ENCODE results near the gene STAT5B. TPM values are rescaled to one million over a fixed set of nuclear protein-coding genes. Genes with fewer than 3 reads are reported as not detected.
A peak's percentile ranks its signal among the peaks of the same experiment; 100 is the strongest.

The STAT5B gene
- polyA plus RNA-seq, 3 donors: 28.5 to 103 (median 47.9) TPM

GRCh38 chr17:42307362-42307927 lies 31.3 kb upstream of the STAT5B start:
- H3K9me3 ChIP-seq (replicated peaks in 1 of 2; ENCODE audit: control insufficient read depth in 1 of 2, insufficient read depth in 1 of 2, low read length in 2 of 2): no peaks in the 10 kb centered on the region
- H3K27me3 Mint-ChIP-seq (ENCODE audit: low read depth in 3 of 3): peaks cover 0 to 5% (median 1%) of the 10 kb centered on the region in 3 donors
- peaks cover 0 to 3% (median 0%) of the 10 kb centered on the region in 7 donors for H3K9me3 Mint-ChIP-seq
- no peak overlapping the region for H2AFZ ChIP-seq (ENCODE audit: insufficient read depth, low read depth, low read length, poor library complexity, severe bottlenecking)
- H3K4me1 Mint-ChIP-seq: peaks cover 16% of the 10 kb centered on the region
- H3K36me3 Mint-ChIP-seq: peaks cover 83 to 92% of the 10 kb centered on the region in 2 donors
- peaks cover 83 to 89% of the 10 kb centered on the region in 2 donors for H3K36me3 ChIP-seq (replicated peaks in 1 of 2; ENCODE audit: control insufficient read depth in 1 of 2, insufficient read depth in 2 of 2, low read length in 2 of 2)
- no peak overlapping the region for H3K9ac ChIP-seq (ENCODE audit: insufficient read depth, low read length, poor library complexity, severe bottlenecking)
- DNase-seq: no peak
- no peak overlapping the region for H3K4me3 Mint-ChIP-seq
- H3K4me3 ChIP-seq (replicated peaks in 1 of 3; ENCODE audit: low read depth in 2 of 3, low read length in 3 of 3): no peak overlapping the region
- peaks cover 15 to 20% of the 10 kb centered on the region in 2 donors for H3K4me1 ChIP-seq (ENCODE audit: control insufficient read depth in 1 of 2, insufficient read depth in 2 of 2, low read length in 2 of 2)
- peak overlapping the region in 1 of 2 donors; percentile 14 for H3K27ac ChIP-seq (ENCODE audit: low read depth in 1 of 2, low read length in 2 of 2)
- no peak for TF ChIP-seq CTCF (IDR thresholded peaks at IDR 0.05)
- peak overlapping the region in 2 of 7 donors; percentile 7 to 38 for H3K27ac Mint-ChIP-seq
- peaks cover 92% of the 10 kb centered on the region for H4K20me1 ChIP-seq (ENCODE audit: insufficient read depth, low read length)
- intact Hi-C loops (cut with micrococcal nuclease): no loop called here
- no peak overlapping the region for H3K4me2 ChIP-seq (replicated peaks; ENCODE audit: extremely low read depth, low read length, poor library complexity, severe bottlenecking)
- 93% methylated on average over 8 of the region's 19 CpGs for WGBS (ENCODE audit: insufficient coverage)
- H3K27me3 ChIP-seq (ENCODE audit: control insufficient read depth in 2 of 2, insufficient read depth in 2 of 2, low read length in 2 of 2): no peaks in the 10 kb centered on the region
- H3K79me2 ChIP-seq (ENCODE audit: insufficient read depth, low read length): no peaks in the 10 kb centered on the region

GRCh38 chr17:42306385-42306667 lies 30.1 kb upstream of the STAT5B start:
- Mint-ChIP-seq H3K9me3 (peaks cover 0 to 3% (median 0%) of the 10 kb centered on the region in 7 donors), H3K27me3 (ENCODE audit: low read depth in 3 of 3) (peaks cover 0 to 5% (median 3%) of the 10 kb centered on the region in 3 donors), H3K36me3 (peaks cover 91 to 99% of the 10 kb centered on the region in 2 donors), H3K4me3 (no peak overlapping the region), H3K27ac (no peak overlapping the region), H3K4me1 (peaks cover 6% of the 10 kb centered on the region)
- H3K27ac ChIP-seq (ENCODE audit: low read depth in 1 of 2, low read length in 2 of 2): no peak overlapping the region
- H3K4me2 ChIP-seq (replicated peaks; ENCODE audit: extremely low read depth, low read length, poor library complexity, severe bottlenecking): no peak overlapping the region
- intact Hi-C loops (cut with micrococcal nuclease): no loop called here
- no peak overlapping the region for H3K4me3 ChIP-seq (replicated peaks in 1 of 3; ENCODE audit: low read depth in 2 of 3, low read length in 3 of 3)
- WGBS (ENCODE audit: insufficient coverage): 100% methylated on average over 3 of the region's 5 CpGs
- H3K9me3 ChIP-seq (replicated peaks in 1 of 2; ENCODE audit: control insufficient read depth in 1 of 2, insufficient read depth in 1 of 2, low read length in 2 of 2): no peaks in the 10 kb centered on the region
- peaks cover 4 to 9% of the 10 kb centered on the region in 2 donors for H3K4me1 ChIP-seq (ENCODE audit: control insufficient read depth in 1 of 2, insufficient read depth in 2 of 2, low read length in 2 of 2)
- no peak for DNase-seq
- no peaks in the 10 kb centered on the region for H3K27me3 ChIP-seq (ENCODE audit: control insufficient read depth in 2 of 2, insufficient read depth in 2 of 2, low read length in 2 of 2)
- no peak for TF ChIP-seq CTCF (IDR thresholded peaks at IDR 0.05)
- H3K79me2 ChIP-seq (ENCODE audit: insufficient read depth, low read length): no peaks in the 10 kb centered on the region
- H3K36me3 ChIP-seq (replicated peaks in 1 of 2; ENCODE audit: control insufficient read depth in 1 of 2, insufficient read depth in 2 of 2, low read length in 2 of 2): peaks cover 93 to 99% of the 10 kb centered on the region in 2 donors
- no peak overlapping the region for H3K9ac ChIP-seq (ENCODE audit: insufficient read depth, low read length, poor library complexity, severe bottlenecking)
- H2AFZ ChIP-seq (ENCODE audit: insufficient read depth, low read depth, low read length, poor library complexity, severe bottlenecking): no peak overlapping the region
- H4K20me1 ChIP-seq (ENCODE audit: insufficient read depth, low read length): peaks cover 92% of the 10 kb centered on the region
